NCI-H128 (cell line): Measurements from ENCODE around the gene NODAL.

Experiments
- DNase-seq: peaks from one replicate; lab custom pipeline; 2025; ENCODE audit not compliant: unreplicated experiment; lab: John Stamatoyannopoulos, UW

NODAL gene

GRCh38 chr10:70433581-70434280, 7.8 kb downstream of the NODAL start:
- DNase-seq = no peak

GRCh38 chr10:70432561-70433263, 8.8 kb downstream of the NODAL start:
- DNase-seq = no peak

DNA sequence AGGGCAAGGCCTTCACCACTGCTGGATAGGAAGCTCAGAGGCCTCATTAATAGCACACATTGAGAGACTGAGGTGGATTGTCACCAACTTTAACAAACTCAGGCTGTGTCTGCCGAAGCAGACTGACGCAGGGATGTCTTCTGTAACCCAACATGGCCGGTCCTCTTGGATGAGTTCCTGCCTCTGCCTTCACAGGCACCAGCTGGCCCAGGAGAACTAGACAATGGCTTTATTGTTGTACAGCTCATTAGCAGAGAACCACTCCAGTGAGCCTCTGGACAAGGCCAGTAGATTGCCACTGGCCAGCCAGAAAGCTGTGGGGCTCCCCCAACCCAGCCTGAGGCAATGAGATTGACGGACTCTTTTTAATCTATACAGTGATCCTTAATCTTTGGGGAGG, 9.4 kb downstream of the NODAL start:
- DNase-seq = no peak

- no peak for DNase-seq
These were observed 10.7 kb downstream of the NODAL start for GRCh38 chr10:70430493-70431445.

DNA sequence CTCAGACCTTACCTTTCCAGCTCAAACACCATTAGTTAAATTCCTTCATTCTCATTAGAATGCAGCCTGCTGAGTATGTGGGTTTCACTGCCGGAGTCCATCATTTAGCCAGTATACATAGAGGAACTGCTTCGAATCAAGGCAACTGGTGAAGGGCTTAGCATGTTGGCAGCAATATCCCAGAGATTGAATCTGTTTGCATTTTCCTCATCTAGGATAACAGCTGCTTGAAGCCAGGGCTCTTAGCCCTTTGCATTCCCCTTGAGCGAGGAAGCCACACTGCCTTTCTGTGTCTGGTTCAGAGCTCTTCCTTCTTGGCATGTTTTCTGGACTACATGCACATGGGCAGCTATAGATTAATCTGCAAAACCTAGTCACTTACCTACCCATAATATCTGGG, 14.7 kb downstream of the NODAL start:
- DNase-seq = no peak

GRCh38 chr10:70425096-70425495, 16.4 kb downstream of the NODAL start:
- no peak for DNase-seq

- DNase-seq = no peak
These were observed 17.2 kb downstream of the NODAL start for GRCh38 chr10:70424320-70424719.

DNA sequence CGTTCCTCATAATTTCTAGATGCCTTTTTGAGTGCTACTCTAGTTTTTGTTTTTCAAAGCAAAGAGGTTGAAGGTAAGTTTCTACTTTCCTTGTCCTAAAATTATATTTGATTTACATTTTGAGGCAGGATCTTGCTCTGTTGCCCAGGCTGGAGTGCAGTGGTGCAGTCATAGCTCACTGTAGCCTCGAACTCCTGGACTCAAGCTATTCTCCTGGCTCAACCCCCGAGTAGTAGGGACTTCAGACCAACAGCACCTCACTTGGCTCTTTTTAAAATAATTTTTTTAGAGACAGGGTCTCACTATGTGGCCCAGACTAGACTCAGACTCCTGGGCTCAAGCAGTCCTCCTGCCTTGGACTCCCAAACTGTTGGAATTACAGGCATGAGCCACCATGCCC, 22.8 kb downstream of the NODAL start:
- DNase-seq = no peak

DNA sequence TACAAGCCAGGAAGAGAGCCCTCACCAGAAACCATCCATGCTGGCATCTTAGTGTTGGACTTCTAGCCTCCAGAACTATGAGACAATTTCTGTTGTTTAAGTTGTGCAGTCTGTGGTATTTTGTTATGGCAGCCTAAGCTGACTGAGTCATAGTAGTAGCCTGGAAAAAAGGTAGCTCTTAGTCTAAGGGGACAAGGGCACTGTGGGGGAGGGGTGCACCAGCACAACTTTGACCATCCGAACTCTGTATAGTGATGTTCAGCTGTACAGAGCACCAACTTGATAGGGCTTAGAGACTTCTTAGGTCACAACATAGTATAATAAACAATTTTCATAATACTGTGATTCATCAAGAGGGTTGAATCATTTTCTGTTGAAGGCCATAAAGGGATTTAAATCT, 23.3 kb downstream of the NODAL start:
- no peak for DNase-seq

DNA sequence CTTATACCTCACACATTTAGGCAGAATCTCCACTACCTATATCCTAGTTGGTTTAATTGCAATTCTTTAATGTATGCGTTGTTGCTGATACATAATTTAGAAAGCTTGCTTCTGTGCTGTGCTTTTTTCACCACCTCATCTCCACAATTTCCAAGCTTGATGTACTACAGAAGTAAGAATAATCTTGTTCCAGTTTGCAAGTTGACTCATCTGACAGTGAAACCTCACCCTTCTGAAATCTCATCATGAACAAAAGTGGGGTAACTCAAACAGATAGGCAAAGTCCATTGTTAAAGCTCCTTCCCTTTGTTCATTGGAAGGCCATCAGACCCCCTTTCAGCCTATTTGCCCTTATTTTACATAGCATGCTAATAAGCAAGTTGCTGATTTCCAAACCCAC, 23.9 kb downstream of the NODAL start:
- DNase-seq = no peak

DNA sequence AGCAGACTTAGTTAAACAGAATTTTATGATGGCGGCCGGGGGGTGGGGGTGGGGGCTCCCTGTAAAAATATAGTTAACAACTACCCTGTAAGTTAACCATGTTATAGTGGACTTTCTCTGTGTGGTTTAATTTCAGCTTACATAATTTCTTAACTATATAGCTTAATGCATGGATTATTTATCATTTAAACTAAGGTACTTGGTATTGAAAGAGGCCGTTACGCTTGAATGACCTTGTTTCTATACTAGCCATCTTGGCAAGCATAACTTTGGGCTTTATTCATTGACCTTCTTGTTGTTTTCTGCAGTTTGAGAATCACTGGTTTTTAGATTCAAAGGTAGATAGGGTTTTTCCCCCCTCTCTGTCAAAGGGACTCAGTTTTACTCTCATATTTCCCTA, 29.1 kb downstream of the NODAL start:
- no peak for DNase-seq

- DNase-seq = no peak
These were observed 30.9 kb downstream of the NODAL start for GRCh38 chr10:70410608-70411007.

DNA sequence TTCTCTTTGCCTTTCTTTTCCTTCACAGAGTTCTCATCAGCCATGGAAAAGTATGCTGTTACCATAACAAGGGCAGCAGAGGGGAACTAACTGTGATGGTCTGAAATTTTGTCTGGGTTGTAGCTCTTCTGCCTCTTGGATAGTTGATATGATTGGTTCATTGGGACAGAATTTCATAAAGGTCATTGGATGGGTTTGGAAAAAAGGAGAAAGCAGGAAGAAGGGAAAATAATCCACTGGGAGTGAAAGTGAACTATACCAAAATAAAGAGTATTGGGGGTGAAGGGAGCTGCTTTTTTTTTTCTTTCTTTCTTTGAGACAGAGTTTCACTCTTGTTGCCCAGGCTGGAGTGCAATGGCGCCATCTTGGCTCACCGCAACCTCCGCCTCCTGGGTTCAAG, 31.7 kb downstream of the NODAL start:
- DNase-seq = no peak

DNA sequence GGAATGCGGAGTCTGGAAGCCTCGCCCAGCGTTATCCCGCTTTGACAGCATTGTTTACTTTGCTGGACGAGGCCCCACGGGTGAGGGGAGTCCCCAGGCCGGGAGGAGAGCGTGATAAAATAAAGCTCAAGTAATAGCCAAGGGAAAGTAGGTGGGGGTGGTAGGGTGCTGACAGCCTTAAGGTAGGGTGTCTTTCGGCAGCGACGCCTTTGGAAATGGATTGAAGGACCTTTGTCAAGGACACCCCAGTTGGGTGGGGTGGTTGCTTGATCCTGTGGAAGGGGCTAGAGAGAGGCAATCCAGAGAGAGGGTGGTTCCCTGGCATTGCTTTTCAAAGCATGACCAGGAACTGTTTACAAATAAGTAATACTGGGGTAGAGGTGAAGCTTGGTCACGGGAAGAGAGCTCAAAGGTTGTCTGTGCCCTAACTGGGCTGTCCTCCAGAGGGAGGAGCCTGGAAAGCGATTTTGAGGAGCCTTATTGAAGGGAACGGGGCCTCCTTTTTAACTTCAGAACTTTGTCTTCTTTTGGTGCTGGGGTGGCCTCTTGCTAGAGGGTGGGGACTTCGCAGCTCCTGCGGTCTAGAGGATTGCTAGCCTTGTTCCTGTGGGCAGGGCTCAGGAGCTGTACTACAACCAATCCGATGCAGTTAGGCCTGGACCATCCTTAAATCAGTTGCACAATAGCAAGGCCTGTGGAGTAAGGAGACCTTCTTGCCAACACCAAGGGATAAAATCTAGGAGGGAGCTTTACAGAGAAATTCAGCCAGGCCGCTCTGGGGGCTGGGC, 36.2 kb downstream of the NODAL start:
- no peak for DNase-seq

- DNase-seq = no peak
These were observed 36.8 kb downstream of the NODAL start for GRCh38 chr10:70404787-70405036.

- DNase-seq = peak; percentile 73
These were observed 37.3 kb downstream of the NODAL start, which contains the start of gene EIF4EBP2 for GRCh38 chr10:70404036-70404786. TSS of gene EIF4EBP2 (plus strand) at chr10:70404145. CDS start at chr10:70404402, 257 bp downstream.

DNA sequence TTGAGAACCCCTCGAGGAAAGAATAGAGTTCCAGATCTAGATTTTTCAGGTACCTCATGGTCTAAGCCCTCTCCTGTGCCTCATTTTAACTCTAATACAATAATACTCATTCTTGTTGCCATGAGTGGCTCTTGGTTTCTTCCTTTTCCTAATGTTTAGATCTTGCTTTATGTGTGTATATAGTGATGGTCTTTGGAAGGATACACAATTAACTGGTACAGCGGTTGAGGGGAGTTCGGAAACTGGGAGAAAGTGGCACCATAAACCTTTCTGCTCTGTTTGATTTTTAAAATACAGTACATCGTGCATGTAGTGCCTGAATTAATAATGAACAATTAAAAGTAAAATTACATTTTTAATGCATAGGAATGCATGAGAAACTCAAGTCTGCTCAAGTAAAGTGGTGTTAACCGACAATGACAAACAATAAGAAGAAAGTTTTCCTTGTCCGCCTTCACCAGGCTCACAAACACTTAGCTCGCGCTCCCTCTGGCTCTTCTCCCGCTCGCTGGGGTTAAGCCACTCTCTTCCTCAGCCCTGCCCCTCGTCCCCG, 37.9 kb downstream of the NODAL start:
- DNase-seq = no peak

- no peak for DNase-seq
These were observed 42.3 kb downstream of the NODAL start for GRCh38 chr10:70399177-70399576.

DNA sequence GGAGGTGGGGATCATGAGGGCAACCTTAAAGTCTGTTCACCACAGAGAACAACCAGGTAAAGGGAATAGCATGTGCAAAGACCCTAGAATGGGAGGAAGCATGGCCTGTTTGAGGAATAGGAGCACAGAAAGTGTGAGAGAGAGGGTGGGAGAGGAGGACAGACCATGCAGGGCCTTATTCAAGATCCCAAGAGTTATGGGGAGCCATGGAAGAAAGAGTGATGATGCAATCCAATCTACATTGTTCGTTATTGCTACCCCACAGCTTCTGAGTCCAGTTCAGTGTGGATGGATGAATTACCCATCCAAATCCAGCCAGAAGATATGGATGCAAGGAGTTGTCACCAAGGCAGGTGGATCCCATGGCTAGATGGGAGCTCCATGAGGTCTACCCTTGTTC, 45.3 kb downstream of the NODAL start:
- DNase-seq = no peak

DNA sequence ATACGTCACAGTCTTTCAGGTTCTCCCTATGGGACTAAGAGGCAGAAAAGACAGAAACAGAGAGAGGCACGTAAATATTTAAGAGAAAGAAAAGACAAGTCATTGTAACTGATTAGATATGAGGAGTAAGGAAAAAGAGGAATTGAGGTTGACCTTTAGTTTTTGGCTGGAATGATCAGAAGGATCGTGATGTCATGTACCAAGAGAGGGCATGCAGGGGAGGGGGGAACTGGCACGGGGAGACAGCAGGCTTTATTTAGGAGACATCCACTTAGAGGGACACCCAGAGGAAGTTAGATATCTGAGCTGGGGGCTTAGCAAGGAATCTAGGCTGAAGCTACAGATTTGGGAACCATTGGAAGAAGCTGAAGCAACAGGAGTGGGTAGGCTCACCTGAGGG, 49.8 kb downstream of the NODAL start:
- DNase-seq = no peak
